Measurements from ENCODE around the gene ST3GAL5. TPM values are rescaled to one million over a fixed set of nuclear protein-coding genes. Genes with fewer than 3 reads are reported as not detected.

ST3GAL5 gene
- total and polyA plus RNA-seq, 4 donors, result 83.2 to 120 (median 108) TPM

- H3K9me3 ChIP-seq (ENCODE audit: control insufficient read depth, insufficient read depth, low read length), result no peaks in the 10 kb centered on the region
- no peaks in the 10 kb centered on the region for H3K27me3 ChIP-seq (ENCODE audit: control insufficient read depth, insufficient read depth, low read length)
- 92% methylated on average over 2 of the region's 2 CpGs for WGBS (ENCODE audit: insufficient coverage)
- H3K4me3 ChIP-seq (ENCODE audit: low read depth, low read length), result no peak overlapping the region
- no peak for DNase-seq (ENCODE audit: low read depth in 4 of 6, low spot score in 6 of 6)
- peaks cover 4% of the 10 kb centered on the region for H3K4me1 ChIP-seq (ENCODE audit: control insufficient read depth, insufficient read depth, low read length)
- no peak overlapping the region for H3K27ac ChIP-seq (ENCODE audit: low read depth, low read length)
- H3K36me3 ChIP-seq (ENCODE audit: control insufficient read depth, insufficient read depth, low read length), result peaks cover 51% of the 10 kb centered on the region
Observed at GRCh38 chr2:85847051-85847588, 41.7 kb downstream of the ST3GAL5 start.

DNA sequence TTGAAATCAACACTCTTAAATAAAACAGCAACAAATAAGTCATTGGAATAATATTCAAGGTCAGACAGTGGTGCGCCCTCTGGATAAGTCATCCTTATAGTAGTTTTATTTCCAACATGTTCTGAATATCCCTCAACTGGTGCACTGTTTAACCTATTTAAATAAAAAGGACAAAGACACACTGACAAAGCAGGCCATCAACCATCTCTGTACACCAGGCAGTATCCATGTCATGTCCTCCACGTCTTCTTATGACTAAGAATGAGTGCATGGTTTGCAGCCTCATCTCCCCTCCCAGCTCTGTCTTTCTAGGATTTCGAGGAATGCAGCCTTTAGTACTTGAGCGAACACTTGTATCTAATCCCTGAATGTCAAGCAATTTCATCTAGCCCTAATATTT lies 42.4 kb downstream of the ST3GAL5 start:
- DNase-seq (ENCODE audit: low read depth in 4 of 6, low spot score in 6 of 6), result no peak
- H3K4me3 ChIP-seq (ENCODE audit: low read depth, low read length), result no peak overlapping the region
- H3K9me3 ChIP-seq (ENCODE audit: control insufficient read depth, insufficient read depth, low read length), result no peaks in the 10 kb centered on the region
- no peak overlapping the region for H3K27ac ChIP-seq (ENCODE audit: low read depth, low read length)
- H3K4me1 ChIP-seq (ENCODE audit: control insufficient read depth, insufficient read depth, low read length), result peaks cover under 1% of the 10 kb centered on the region
- 95% methylated on average over 4 of the region's 4 CpGs for WGBS (ENCODE audit: insufficient coverage)
- peaks cover 47% of the 10 kb centered on the region for H3K36me3 ChIP-seq (ENCODE audit: control insufficient read depth, insufficient read depth, low read length)
- no peaks in the 10 kb centered on the region for H3K27me3 ChIP-seq (ENCODE audit: control insufficient read depth, insufficient read depth, low read length)

DNA sequence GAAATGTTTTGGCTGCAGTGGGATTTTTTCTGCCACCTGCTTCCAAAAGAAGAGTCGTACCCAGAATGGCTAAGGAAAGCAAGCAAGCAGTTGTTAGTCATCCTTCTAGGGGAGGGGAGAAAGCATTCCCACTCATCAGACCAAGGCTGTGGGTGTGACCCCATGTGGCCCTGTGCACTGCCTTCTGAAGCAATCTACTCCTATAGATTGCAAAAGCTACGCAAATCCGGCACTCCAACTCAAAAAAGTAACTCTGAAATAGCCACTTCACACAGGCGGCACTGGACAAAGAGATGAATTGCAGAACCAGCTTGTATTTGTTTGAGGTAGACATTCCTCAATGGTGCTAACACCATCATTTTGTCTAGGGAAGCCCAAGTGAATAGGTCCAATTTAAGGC lies 44.3 kb downstream of the ST3GAL5 start:
- no peak overlapping the region for H3K4me3 ChIP-seq (ENCODE audit: low read depth, low read length)
- DNase-seq (ENCODE audit: low read depth in 4 of 6, low spot score in 6 of 6), result no peak
- 87% methylated on average over 3 of the region's 4 CpGs for WGBS (ENCODE audit: insufficient coverage)
- no peaks in the 10 kb centered on the region for H3K9me3 ChIP-seq (ENCODE audit: control insufficient read depth, insufficient read depth, low read length)
- H3K4me1 ChIP-seq (ENCODE audit: control insufficient read depth, insufficient read depth, low read length), result no peaks in the 10 kb centered on the region
- peaks cover 41% of the 10 kb centered on the region for H3K36me3 ChIP-seq (ENCODE audit: control insufficient read depth, insufficient read depth, low read length)
- no peak overlapping the region for H3K27ac ChIP-seq (ENCODE audit: low read depth, low read length)
- no peaks in the 10 kb centered on the region for H3K27me3 ChIP-seq (ENCODE audit: control insufficient read depth, insufficient read depth, low read length)

DNA sequence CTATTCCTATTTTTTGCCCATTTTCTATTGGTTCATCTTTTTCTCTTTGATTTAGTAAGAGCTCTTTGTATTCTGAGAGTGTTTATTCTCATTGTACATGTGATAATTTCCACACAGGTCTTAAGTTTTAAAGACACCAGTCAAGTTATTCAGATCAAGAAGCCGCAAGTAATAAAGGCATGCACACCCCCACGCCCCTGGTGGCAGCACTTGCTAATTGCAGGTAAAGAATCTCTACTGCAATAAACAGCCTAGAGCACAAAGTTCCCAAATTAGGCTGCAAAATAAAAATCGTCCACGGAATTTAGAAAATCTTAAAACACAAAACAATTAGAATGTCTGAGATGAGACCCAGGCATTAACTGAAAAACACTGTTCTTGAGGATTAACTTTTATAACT lies 45.2 kb downstream of the ST3GAL5 start:
- H3K36me3 ChIP-seq (ENCODE audit: control insufficient read depth, insufficient read depth, low read length), result peaks cover 42% of the 10 kb centered on the region
- no peak for DNase-seq (ENCODE audit: low read depth in 4 of 6, low spot score in 6 of 6)
- WGBS (ENCODE audit: insufficient coverage), result 20% methylated on average over 1 of the region's 4 CpGs

GRCh38 chr2:85840091-85840490 lies 48.7 kb downstream of the ST3GAL5 start:
- no peak for DNase-seq (ENCODE audit: low read depth in 4 of 6, low spot score in 6 of 6)
- H3K4me3 ChIP-seq (ENCODE audit: low read depth, low read length), result no peak overlapping the region
- 94% methylated on average over 9 of the region's 9 CpGs for WGBS (ENCODE audit: insufficient coverage)
- H3K27me3 ChIP-seq (ENCODE audit: control insufficient read depth, insufficient read depth, low read length), result no peaks in the 10 kb centered on the region
- no peak overlapping the region for H3K27ac ChIP-seq (ENCODE audit: low read depth, low read length)
- no peaks in the 10 kb centered on the region for H3K9me3 ChIP-seq (ENCODE audit: control insufficient read depth, insufficient read depth, low read length)
- H3K36me3 ChIP-seq (ENCODE audit: control insufficient read depth, insufficient read depth, low read length), result peaks cover 29% of the 10 kb centered on the region
- no peaks in the 10 kb centered on the region for H3K4me1 ChIP-seq (ENCODE audit: control insufficient read depth, insufficient read depth, low read length)

More for the DNA sequence above, 45.2 kb downstream of the ST3GAL5 start:
- Histone ChIP-seq H3K4me1 (ENCODE audit: control insufficient read depth, insufficient read depth, low read length) (no peaks in the 10 kb centered on the region), H3K27me3 (ENCODE audit: control insufficient read depth, insufficient read depth, low read length) (no peaks in the 10 kb centered on the region), H3K4me3 (ENCODE audit: low read depth, low read length) (no peak overlapping the region), H3K9me3 (ENCODE audit: control insufficient read depth, insufficient read depth, low read length) (no peaks in the 10 kb centered on the region), H3K27ac (ENCODE audit: low read depth, low read length) (no peak overlapping the region)

DNA sequence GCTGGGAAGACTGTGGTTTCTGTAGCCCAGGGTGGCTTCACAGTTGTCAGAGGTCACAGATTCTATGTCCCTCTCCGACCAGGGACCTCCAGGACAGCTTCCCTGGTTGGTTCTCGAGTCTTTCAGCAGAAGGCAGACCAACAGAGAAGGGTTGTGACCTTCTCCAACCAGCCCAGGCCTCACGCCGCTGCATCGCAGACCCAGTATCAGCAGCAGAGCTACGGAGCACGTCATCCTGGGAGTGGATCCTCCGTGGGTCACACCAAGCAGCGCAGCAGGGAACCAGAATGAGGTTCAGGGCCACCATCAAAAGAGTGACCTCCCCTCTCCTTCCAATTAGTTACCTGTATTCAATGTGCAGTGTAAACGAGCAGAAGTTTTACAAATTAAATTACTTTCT lies 49.3 kb downstream of the ST3GAL5 start:
- H3K4me3 ChIP-seq (ENCODE audit: low read depth, low read length), result no peak overlapping the region
- 89% methylated on average over 9 of the region's 10 CpGs for WGBS (ENCODE audit: insufficient coverage)
- DNase-seq (ENCODE audit: low read depth in 4 of 6, low spot score in 6 of 6), result no peak
- no peaks in the 10 kb centered on the region for H3K4me1 ChIP-seq (ENCODE audit: control insufficient read depth, insufficient read depth, low read length)
- H3K27ac ChIP-seq (ENCODE audit: low read depth, low read length), result no peak overlapping the region
- H3K36me3 ChIP-seq (ENCODE audit: control insufficient read depth, insufficient read depth, low read length), result peaks cover 27% of the 10 kb centered on the region
- H3K9me3 ChIP-seq (ENCODE audit: control insufficient read depth, insufficient read depth, low read length), result no peaks in the 10 kb centered on the region
- H3K27me3 ChIP-seq (ENCODE audit: control insufficient read depth, insufficient read depth, low read length), result no peaks in the 10 kb centered on the region

DNA sequence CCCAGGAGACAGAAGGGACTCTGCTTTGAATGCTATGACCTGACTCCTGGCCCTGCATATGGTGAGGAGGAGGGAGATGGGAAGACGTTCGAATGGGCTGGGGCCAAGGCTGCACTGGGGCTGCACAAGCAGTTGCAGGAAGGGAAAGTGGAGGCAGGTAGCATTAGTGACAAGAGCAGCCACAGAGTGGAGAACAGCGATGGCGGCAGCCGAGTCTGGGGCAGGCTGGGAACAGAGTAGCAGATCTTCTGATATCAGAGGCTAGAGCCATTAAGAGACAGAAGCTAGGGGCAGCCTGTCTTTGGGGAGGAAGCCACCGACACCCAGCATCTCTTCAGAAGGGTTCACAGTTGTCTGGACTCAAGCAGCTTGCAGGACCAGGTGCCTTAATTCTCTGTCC lies 50.1 kb downstream of the ST3GAL5 start:
- Histone ChIP-seq H3K27me3 (ENCODE audit: control insufficient read depth, insufficient read depth, low read length) (no peaks in the 10 kb centered on the region), H3K9me3 (ENCODE audit: control insufficient read depth, insufficient read depth, low read length) (no peaks in the 10 kb centered on the region), H3K27ac (ENCODE audit: low read depth, low read length) (no peak overlapping the region), H3K4me1 (ENCODE audit: control insufficient read depth, insufficient read depth, low read length) (no peaks in the 10 kb centered on the region), H3K4me3 (ENCODE audit: low read depth, low read length) (no peak overlapping the region), H3K36me3 (ENCODE audit: control insufficient read depth, insufficient read depth, low read length) (peaks cover 22% of the 10 kb centered on the region)
- DNase-seq (ENCODE audit: low read depth in 4 of 6, low spot score in 6 of 6), result no peak
- 89% methylated on average over 6 of the region's 6 CpGs for WGBS (ENCODE audit: insufficient coverage)

- DNase-seq (ENCODE audit: low read depth in 4 of 6, low spot score in 6 of 6), result no peak
- Histone ChIP-seq H3K27me3 (ENCODE audit: control insufficient read depth, insufficient read depth, low read length) (no peaks in the 10 kb centered on the region), H3K9me3 (ENCODE audit: control insufficient read depth, insufficient read depth, low read length) (no peaks in the 10 kb centered on the region)
Observed at GRCh38 chr2:85838181-85838580, 50.6 kb downstream of the ST3GAL5 start.

DNA sequence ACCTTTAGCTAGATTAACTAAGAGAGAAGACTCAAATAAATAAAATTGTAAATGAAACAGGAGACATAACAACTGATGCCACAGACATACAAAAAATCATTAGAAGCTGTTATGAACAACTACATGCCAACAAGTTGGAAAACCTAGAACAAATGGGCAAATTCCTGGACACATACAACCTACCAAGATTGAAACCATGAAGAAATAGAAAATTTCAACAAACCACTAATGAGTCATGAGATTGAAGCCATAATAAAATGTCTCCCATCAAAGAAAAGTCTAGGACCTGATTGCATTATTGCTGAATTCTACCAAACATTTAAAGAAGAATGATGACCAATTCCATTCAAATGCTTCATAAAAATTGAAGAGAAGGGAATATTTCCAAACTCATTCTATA lies 54.3 kb downstream of the ST3GAL5 start:
- Histone ChIP-seq H3K36me3 (ENCODE audit: control insufficient read depth, insufficient read depth, low read length) (peaks cover 11% of the 10 kb centered on the region), H3K27me3 (ENCODE audit: control insufficient read depth, insufficient read depth, low read length) (no peaks in the 10 kb centered on the region), H3K9me3 (ENCODE audit: control insufficient read depth, insufficient read depth, low read length) (no peaks in the 10 kb centered on the region), H3K4me1 (ENCODE audit: control insufficient read depth, insufficient read depth, low read length) (no peaks in the 10 kb centered on the region), H3K27ac (ENCODE audit: low read depth, low read length) (no peak overlapping the region), H3K4me3 (ENCODE audit: low read depth, low read length) (no peak overlapping the region)
- no peak for DNase-seq (ENCODE audit: low read depth in 4 of 6, low spot score in 6 of 6)

More at GRCh38 chr2:85838181-85838580, 50.6 kb downstream of the ST3GAL5 start:
- Histone ChIP-seq H3K4me3 (ENCODE audit: low read depth, low read length) (no peak overlapping the region), H3K27ac (ENCODE audit: low read depth, low read length) (no peak overlapping the region), H3K4me1 (ENCODE audit: control insufficient read depth, insufficient read depth, low read length) (no peaks in the 10 kb centered on the region), H3K36me3 (ENCODE audit: control insufficient read depth, insufficient read depth, low read length) (peaks cover 20% of the 10 kb centered on the region)
- no CpG with 5 or more reads among the region's 4 CpGs for WGBS (ENCODE audit: insufficient coverage)

GRCh38 chr2:85831735-85832134 lies 57.1 kb downstream of the ST3GAL5 start:
- DNase-seq (ENCODE audit: low read depth in 4 of 6, low spot score in 6 of 6), result no peak
- Histone ChIP-seq H3K36me3 (ENCODE audit: control insufficient read depth, insufficient read depth, low read length) (no peaks in the 10 kb centered on the region), H3K27me3 (ENCODE audit: control insufficient read depth, insufficient read depth, low read length) (no peaks in the 10 kb centered on the region), H3K27ac (ENCODE audit: low read depth, low read length) (no peak overlapping the region), H3K4me3 (ENCODE audit: low read depth, low read length) (no peak overlapping the region), H3K4me1 (ENCODE audit: control insufficient read depth, insufficient read depth, low read length) (peaks cover 9% of the 10 kb centered on the region), H3K9me3 (ENCODE audit: control insufficient read depth, insufficient read depth, low read length) (no peaks in the 10 kb centered on the region)
- no CpG with 5 or more reads among the region's 2 CpGs for WGBS (ENCODE audit: insufficient coverage)
